Activated CD8-positive, alpha-beta memory T cell treated with anti-CD3 and anti-CD28 coated beads, Interleukin-2, amount 10 ng/mL, durations not matched to agents 7 days and 5 days (primary cell): Measurements from ENCODE around the gene PARD6G. TPM values are rescaled to one million over a fixed set of nuclear protein-coding genes. Genes with fewer than 3 reads are reported as not detected.
"Not testable (repeated sequence)": the region's sequence is repeated elsewhere in the genome, so short reads cannot be mapped to it uniquely, and the experiment has no call there.

ENCODE experiments used
- ATAC-seq: fragments of 150-1000 bp; cut with Tn5 transposase; one replicate; pipeline ENCODE4 v1.10.0; 2021; ENCODE audit warnings: moderate library complexity
- CTCF ChIA-PET: fragments of 350-600 bp; sonication (Branson Sonifier 250); formaldehyde crosslinking; loops from one replicate; lab custom pipeline; 2021; ENCODE audit warnings: antibody characterized with exemption; lab: Charles Lee
- DNase-seq: peaks from one replicate; pipeline ENCODE4 v3.0.0-alpha.2; 2020
- H3K27ac Mint-ChIP-seq: one replicate; pipeline ENCODE4 v1.8.0; 2021; ENCODE audit warnings: mild to moderate bottlenecking, mixed read lengths
- H3K27me3 Mint-ChIP-seq: one replicate; pipeline ENCODE4 v1.8.0; 2021; ENCODE audit warnings: mixed read lengths
- H3K36me3 Mint-ChIP-seq: one replicate; pipeline ENCODE4 v1.8.0; 2021; ENCODE audit warnings: mild to moderate bottlenecking, mixed read lengths
- H3K4me1 Mint-ChIP-seq: one replicate; pipeline ENCODE4 v1.8.0; 2021; ENCODE audit warnings: mixed read lengths
- H3K4me3 Mint-ChIP-seq: one replicate; pipeline ENCODE4 v1.8.0; 2021; ENCODE audit warnings: mild to moderate bottlenecking, moderate library complexity, mixed read lengths
- H3K9me3 Mint-ChIP-seq: one replicate; pipeline ENCODE4 v1.8.0; 2022; ENCODE audit warnings: low read depth, mixed read lengths
- total RNA-seq, 2 experiments: library from RNA; stranded (reverse); gene quantifications; one replicate each; pipeline ENCODE4 v1.2.3, GENCODE V29; 2021

PARD6G gene
- total RNA-seq, 2 experiments from 2014 or later: 0.41 to 0.98 TPM

GRCh38 chr18:80233899-80234298 is 13.4 kb downstream of the PARD6G start:
- ATAC-seq (no peak), DNase-seq (no peak)
- H3K4me1 Mint-ChIP-seq: no peaks in the 10 kb centered on the region
- H3K4me3 Mint-ChIP-seq: no peak overlapping the region
- no peaks in the 10 kb centered on the region for H3K9me3 Mint-ChIP-seq
- CTCF ChIA-PET: no interaction called here
- H3K27ac Mint-ChIP-seq: no peak overlapping the region
- peaks cover 20% of the 10 kb centered on the region for H3K27me3 Mint-ChIP-seq
- H3K36me3 Mint-ChIP-seq: no peaks in the 10 kb centered on the region

- Mint-ChIP-seq H3K36me3 (no peaks in the 10 kb centered on the region), H3K27me3 (peaks cover 20% of the 10 kb centered on the region), H3K4me1 (no peaks in the 10 kb centered on the region), H3K4me3 (no peak overlapping the region), H3K9me3 (no peaks in the 10 kb centered on the region), H3K27ac (no peak overlapping the region)
- DNase-seq (no peak), ATAC-seq (no peak)
- CTCF ChIA-PET: no interaction called here
Observed at GRCh38 chr18:80233201-80233835, 14.0 kb downstream of the PARD6G start.

- no peaks in the 10 kb centered on the region for H3K9me3 Mint-ChIP-seq
- DNase-seq (no peak), ATAC-seq (no peak)
- H3K4me3 Mint-ChIP-seq: no peak overlapping the region
- peaks cover 20% of the 10 kb centered on the region for H3K27me3 Mint-ChIP-seq
- no peaks in the 10 kb centered on the region for H3K4me1 Mint-ChIP-seq
- no peak overlapping the region for H3K27ac Mint-ChIP-seq
- H3K36me3 Mint-ChIP-seq: no peaks in the 10 kb centered on the region
- CTCF ChIA-PET: no interaction called here
Observed at GRCh38 chr18:80232710-80233109, 14.6 kb downstream of the PARD6G start.

- Mint-ChIP-seq H3K36me3 (no peaks in the 10 kb centered on the region), H3K4me3 (no peak overlapping the region), H3K4me1 (no peaks in the 10 kb centered on the region), H3K27me3 (peaks cover 17% of the 10 kb centered on the region), H3K9me3 (no peaks in the 10 kb centered on the region), H3K27ac (no peak overlapping the region)
- ATAC-seq (no peak), DNase-seq (no peak)
- CTCF ChIA-PET: no interaction called here
Observed at GRCh38 chr18:80232030-80232429, 15.3 kb downstream of the PARD6G start.

GRCh38 chr18:80231616-80232015 is 15.7 kb downstream of the PARD6G start:
- Mint-ChIP-seq H3K4me1 (no peaks in the 10 kb centered on the region), H3K9me3 (no peaks in the 10 kb centered on the region), H3K27me3 (peaks cover 16% of the 10 kb centered on the region), H3K36me3 (no peaks in the 10 kb centered on the region), H3K27ac (no peak overlapping the region), H3K4me3 (no peak overlapping the region)
- CTCF ChIA-PET: no interaction called here
- DNase-seq (no peak), ATAC-seq (no peak)

GRCh38 chr18:80231151-80231550 is 16.2 kb downstream of the PARD6G start:
- DNase-seq (no peak), ATAC-seq (no peak)
- no peaks in the 10 kb centered on the region for H3K9me3 Mint-ChIP-seq
- H3K4me3 Mint-ChIP-seq: no peak overlapping the region
- H3K36me3 Mint-ChIP-seq: no peaks in the 10 kb centered on the region
- CTCF ChIA-PET: no interaction called here
- no peaks in the 10 kb centered on the region for H3K4me1 Mint-ChIP-seq
- H3K27ac Mint-ChIP-seq: no peak overlapping the region
- H3K27me3 Mint-ChIP-seq: peaks cover 16% of the 10 kb centered on the region

- no peak overlapping the region for H3K4me3 Mint-ChIP-seq
- H3K9me3 Mint-ChIP-seq: no peaks in the 10 kb centered on the region
- DNase-seq (no peak), ATAC-seq (no peak)
- H3K36me3 Mint-ChIP-seq: no peaks in the 10 kb centered on the region
- H3K27ac Mint-ChIP-seq: no peak overlapping the region
- H3K27me3 Mint-ChIP-seq: peaks cover 18% of the 10 kb centered on the region
- CTCF ChIA-PET: no interaction called here
- peaks cover 2% of the 10 kb centered on the region for H3K4me1 Mint-ChIP-seq
Observed at GRCh38 chr18:80229766-80230745, 17.3 kb downstream of the PARD6G start.

GRCh38 chr18:80229363-80229762 is 18.0 kb downstream of the PARD6G start:
- Mint-ChIP-seq H3K27ac (no peak overlapping the region), H3K4me1 (peaks cover 2% of the 10 kb centered on the region), H3K36me3 (no peaks in the 10 kb centered on the region), H3K9me3 (no peaks in the 10 kb centered on the region), H3K27me3 (peaks cover 19% of the 10 kb centered on the region), H3K4me3 (no peak overlapping the region)
- ATAC-seq: no peak
- no peak for DNase-seq
- CTCF ChIA-PET: no interaction called here

- H3K27ac Mint-ChIP-seq: no peak overlapping the region
- CTCF ChIA-PET: no interaction called here
Observed at GRCh38 chr18:80228051-80228848, 19.1 kb downstream of the PARD6G start.

GRCh38 chr18:80227472-80227871 is 19.8 kb downstream of the PARD6G start:
- CTCF ChIA-PET: no interaction called here
- no peak overlapping the region for H3K27ac Mint-ChIP-seq
- peaks cover 18% of the 10 kb centered on the region for H3K27me3 Mint-ChIP-seq
- no peaks in the 10 kb centered on the region for H3K9me3 Mint-ChIP-seq
- no peaks in the 10 kb centered on the region for H3K36me3 Mint-ChIP-seq
- DNase-seq (no peak), ATAC-seq (no peak)
- H3K4me3 Mint-ChIP-seq: no peak overlapping the region
- H3K4me1 Mint-ChIP-seq: peaks cover 2% of the 10 kb centered on the region

More at GRCh38 chr18:80228051-80228848, 19.1 kb downstream of the PARD6G start:
- no peaks in the 10 kb centered on the region for H3K36me3 Mint-ChIP-seq
- H3K4me3 Mint-ChIP-seq: no peak overlapping the region
- ATAC-seq (no peak), DNase-seq (no peak)
- no peaks in the 10 kb centered on the region for H3K9me3 Mint-ChIP-seq
- H3K4me1 Mint-ChIP-seq: peaks cover 2% of the 10 kb centered on the region
- peaks cover 18% of the 10 kb centered on the region for H3K27me3 Mint-ChIP-seq

GRCh38 chr18:80225685-80226084 is 21.6 kb downstream of the PARD6G start:
- Mint-ChIP-seq H3K4me3 (no peak overlapping the region), H3K27ac (no peak overlapping the region)

GRCh38 chr18:80223581-80224148 is 23.6 kb downstream of the PARD6G start:
- Mint-ChIP-seq H3K36me3 (peaks cover 1% of the 10 kb centered on the region), H3K27me3 (peaks cover 34% of the 10 kb centered on the region), H3K9me3 (peaks cover 3% of the 10 kb centered on the region), H3K4me3 (no peak overlapping the region), H3K27ac (no peak overlapping the region), H3K4me1 (peaks cover 2% of the 10 kb centered on the region)
- ATAC-seq (no peak), DNase-seq (no peak)
- CTCF ChIA-PET: no interaction called here

More at GRCh38 chr18:80225685-80226084, 21.6 kb downstream of the PARD6G start:
- peaks cover 2% of the 10 kb centered on the region for H3K4me1 Mint-ChIP-seq
- CTCF ChIA-PET: interaction anchor here (0.8 kb wide), 1 partner anchor 30 kb away, joined by 3 read pairs; no protein-coding TSS in a partner anchor
- peaks cover 3% of the 10 kb centered on the region for H3K9me3 Mint-ChIP-seq
- no peaks in the 10 kb centered on the region for H3K36me3 Mint-ChIP-seq
- DNase-seq (no peak), ATAC-seq (no peak)
- peaks cover 30% of the 10 kb centered on the region for H3K27me3 Mint-ChIP-seq

GRCh38 chr18:80219488-80219887 is 27.8 kb downstream of the PARD6G start:
- CTCF ChIA-PET, H3K4me3 Mint-ChIP-seq, DNase-seq, H3K36me3 Mint-ChIP-seq, H3K27ac Mint-ChIP-seq, H3K9me3 Mint-ChIP-seq, ATAC-seq, H3K4me1 Mint-ChIP-seq: not testable (repeated sequence)
- H3K27me3 Mint-ChIP-seq: peaks cover 37% of the 10 kb centered on the region
